Neural cell (in vitro differentiated cells): ENCODE data around the gene TMEM164. TPM values are rescaled to one million over a fixed set of nuclear protein-coding genes. Genes with fewer than 3 reads are reported as not detected.

Experiments
- H2AFZ ChIP-seq: fragments of 200-600, 300-800 bp; sonication (generic), shearing (Covaris generic); 2 replicates; pipeline ENCODE4 v1.6.0; 2014; ENCODE audit warnings: low read depth, mild to moderate bottlenecking, antibody characterized with exemption, low read length, moderate library complexity
- H3F3A ChIP-seq: fragments of 200-600 bp; shearing (Covaris generic); 2 replicates; pipeline ENCODE4 v1.6.1; 2016; ENCODE audit warnings: mild to moderate bottlenecking, moderate library complexity, mixed read lengths, antibody characterized with exemption, low read length; ENCODE audit not compliant: insufficient read depth, poor library complexity, severe bottlenecking
- H3K27ac ChIP-seq: fragments of 200-600, 300-800 bp; sonication (generic), shearing (Covaris generic); 2 replicates; pipeline ENCODE4 v1.5.1; 2014; ENCODE audit warnings: mild to moderate bottlenecking, low read length, moderate library complexity
- H3K27me3 ChIP-seq: fragments of 300-800, 200-600 bp; sonication (generic), shearing (Covaris generic); 2 replicates; pipeline ENCODE4 v1.6.0; 2014; ENCODE audit warnings: mild to moderate bottlenecking, low read depth, low read length, moderate library complexity; ENCODE audit not compliant: insufficient read depth
- H3K36me3 ChIP-seq: fragments of 300-800, 200-600 bp; sonication (generic), shearing (Covaris generic); 2 replicates; pipeline ENCODE4 v1.5.1; 2014; ENCODE audit warnings: mild to moderate bottlenecking, antibody characterized with exemption, low read length, moderate library complexity; ENCODE audit not compliant: insufficient read depth
- H3K4me2 ChIP-seq: fragments of 300-800, 200-600 bp; sonication (generic), shearing (Covaris generic); 2 replicates; pipeline ENCODE4 v1.6.0; 2014; ENCODE audit warnings: mild to moderate bottlenecking, low read length
- H3K4me3 ChIP-seq: fragments of 300-800, 200-600 bp; sonication (generic), shearing (Covaris generic); 2 replicates; pipeline ENCODE4 v1.5.1; 2014; ENCODE audit warnings: mild to moderate bottlenecking, low read length, moderate library complexity
- H3K79me2 ChIP-seq: fragments of 200-600 bp; shearing (Covaris generic); replicated peaks from 2 replicates; pipeline ENCODE4 v1.6.0; 2014; ENCODE audit warnings: mild to moderate bottlenecking, low read length, moderate library complexity; ENCODE audit not compliant: insufficient read depth
- H3K9ac ChIP-seq: fragments of 300-800, 200-600 bp; sonication (generic), shearing (Covaris generic); 2 replicates; pipeline ENCODE4 v1.6.1; 2016; ENCODE audit warnings: mild to moderate bottlenecking, low read length, mixed read lengths
- H3K9me2 ChIP-seq: fragments of 200-600 bp; shearing (Covaris generic); 2 replicates; pipeline ENCODE4 v1.6.1; 2016; ENCODE audit warnings: mild to moderate bottlenecking, low read length, mixed read lengths; ENCODE audit not compliant: insufficient read depth
- H3K9me3 ChIP-seq: fragments of 200-600, 300-800 bp; sonication (generic), shearing (Covaris generic); 2 replicates; pipeline ENCODE4 v1.6.1; 2016; ENCODE audit warnings: mild to moderate bottlenecking, mixed run types, low read length, moderate library complexity, mixed read lengths
- H4K20me1 ChIP-seq: fragments of 200-600 bp; shearing (Covaris generic); 2 replicates; pipeline ENCODE4 v1.6.1; 2016; ENCODE audit warnings: mild to moderate bottlenecking, mixed run types; ENCODE audit not compliant: insufficient read depth
- EP300 ChIP-seq: fragments of 450-650 bp; conservative IDR thresholded peaks from 2 replicates; pipeline ENCODE4 v1.6.1; 2014; ENCODE audit warnings: antibody characterized with exemption, mild to moderate bottlenecking, moderate library complexity; ENCODE audit not compliant: poor library complexity, severe bottlenecking
- EZH2 ChIP-seq: fragments of 200-600, 300-800 bp; shearing (Covaris generic), sonication (generic); IDR thresholded peaks from 2 replicates; pipeline ENCODE4 v1.6.1; 2014; ENCODE audit warnings: antibody characterized with exemption, low read length, borderline replicate concordance, mild to moderate bottlenecking; ENCODE audit not compliant: insufficient read depth, poor library complexity, severe bottlenecking
- MXI1 ChIP-seq: fragments of 450-650 bp; conservative IDR thresholded peaks from 2 replicates; pipeline ENCODE4 v1.6.1; 2014; ENCODE audit warnings: antibody characterized with exemption, mild to moderate bottlenecking; ENCODE audit not compliant: poor library complexity, severe bottlenecking
- POLR2AphosphoS5 ChIP-seq: IDR thresholded peaks from 2 replicates; pipeline ENCODE4 v1.6.1; 2012
- RAD21 ChIP-seq: fragments of 450-650 bp; conservative IDR thresholded peaks from 2 replicates; pipeline ENCODE4 v1.6.1; 2014; ENCODE audit warnings: antibody characterized with exemption, mild to moderate bottlenecking, moderate library complexity
- SMC3 ChIP-seq: fragments of 450-650 bp; conservative IDR thresholded peaks from 2 replicates; pipeline ENCODE4 v1.6.1; 2014; ENCODE audit warnings: antibody characterized with exemption, mild to moderate bottlenecking, moderate library complexity; ENCODE audit not compliant: poor library complexity
- TAF1 ChIP-seq: IDR thresholded peaks from 2 replicates; pipeline ENCODE4 v1.6.1; 2012; ENCODE audit warnings: low read depth
- polyA plus RNA-seq: library from polyadenylated mRNA; depleted of rRNA; stranded (reverse); fragments of >200 nt; gene quantifications from 2 replicates; pipeline ENCODE4 v1.2.3, GENCODE V29; 2014
- TF ChIP-seq, protein P1 (sequence below): fragments of 450-650 bp; IDR thresholded peaks from 2 replicates; pipeline ENCODE4 v1.5.1; 2014; ENCODE audit warnings: antibody characterized with exemption, mild to moderate bottlenecking, moderate library complexity; ENCODE audit not compliant: poor library complexity, severe bottlenecking
- TF ChIP-seq, protein P2 (sequence below): IDR thresholded peaks from 2 replicates; pipeline ENCODE4 v1.6.1; 2012; ENCODE audit warnings: borderline replicate concordance

TMEM164 gene
- polyA plus RNA-seq, 1 donor from 2014 or later, result 52.8 TPM

DNA sequence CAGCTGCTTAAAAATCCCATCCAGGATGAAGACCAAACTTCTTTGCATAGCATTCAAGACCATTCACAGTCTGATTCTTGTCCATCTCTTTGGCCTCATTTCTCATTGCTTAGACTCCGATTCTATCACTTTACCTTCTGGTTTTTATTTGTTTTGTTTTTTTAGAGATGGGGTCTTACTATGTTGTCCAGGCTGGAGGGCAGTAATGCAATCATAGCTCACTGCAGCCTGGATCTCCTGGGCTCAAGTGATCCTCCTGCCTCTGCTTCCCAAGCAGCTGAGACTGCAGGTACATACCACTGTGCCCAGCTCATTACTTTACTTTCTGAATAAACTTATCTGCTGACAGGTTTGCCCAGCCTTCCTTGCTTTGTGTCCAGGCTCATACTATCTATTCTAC lies 152.8 kb downstream of the TMEM164 start:
- no peak for TF ChIP-seq MXI1
- no peak for TF ChIP-seq TAF1
- Histone ChIP-seq H3K36me3 (no peaks in the 10 kb centered on the region), H3K9me3 (no peaks in the 10 kb centered on the region), H3K27me3 (no peaks in the 10 kb centered on the region), H3K4me3 (no peak overlapping the region), H4K20me1 (no peaks in the 10 kb centered on the region), H3K4me2 (no peak overlapping the region), H2AFZ (no peak overlapping the region), H3K27ac (no peak overlapping the region), H3K9me2 (no peaks in the 10 kb centered on the region), H3F3A (no peaks in the 10 kb centered on the region), H3K79me2 (no peaks in the 10 kb centered on the region), H3K9ac (no peak overlapping the region)

DNA sequence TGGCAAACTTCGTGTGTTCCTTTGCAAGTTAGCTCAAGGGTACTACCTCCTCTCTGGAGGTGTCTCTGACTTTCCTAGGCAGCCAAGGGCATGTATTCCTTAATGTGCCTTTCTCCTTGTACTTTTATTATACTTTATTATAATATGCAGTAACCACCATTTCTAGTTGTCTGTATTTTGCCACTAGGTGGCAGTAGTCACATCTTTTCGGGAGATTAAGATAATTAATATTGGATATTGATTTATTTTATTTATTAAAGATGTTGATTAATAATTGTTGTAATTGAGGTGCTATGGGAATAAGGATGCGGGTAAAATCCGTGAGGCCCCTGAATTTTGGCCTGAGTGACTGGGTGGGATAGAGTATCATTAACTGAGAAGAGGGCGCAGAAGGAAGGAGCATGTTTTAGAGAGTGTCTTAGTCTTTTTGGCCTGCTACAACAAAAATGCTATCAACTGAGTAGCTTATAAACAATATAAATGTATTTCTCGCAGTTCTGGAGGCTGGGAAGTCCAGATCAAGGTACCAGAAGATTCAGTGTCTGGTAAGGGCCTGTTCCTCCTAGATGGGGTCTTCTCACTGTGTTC lies 153.3 kb downstream of the TMEM164 start:
- Histone ChIP-seq H3K27me3 (no peaks in the 10 kb centered on the region), H3F3A (no peaks in the 10 kb centered on the region), H3K4me2 (no peak overlapping the region), H3K9me2 (no peaks in the 10 kb centered on the region), H2AFZ (no peak overlapping the region), H3K4me3 (no peak overlapping the region), H3K36me3 (no peaks in the 10 kb centered on the region), H3K79me2 (no peaks in the 10 kb centered on the region), H4K20me1 (no peaks in the 10 kb centered on the region), H3K9ac (no peak overlapping the region), H3K9me3 (no peaks in the 10 kb centered on the region), H3K27ac (no peak overlapping the region)
- TF ChIP-seq POLR2AphosphoS5, result no peak
- TF ChIP-seq EP300, result no peak
- TF ChIP-seq MXI1, result no peak
- TF ChIP-seq TAF1, result no peak
- TF ChIP-seq EZH2, result no peak
- TF ChIP-seq RAD21, result no peak
- TF ChIP-seq, protein P1, sequence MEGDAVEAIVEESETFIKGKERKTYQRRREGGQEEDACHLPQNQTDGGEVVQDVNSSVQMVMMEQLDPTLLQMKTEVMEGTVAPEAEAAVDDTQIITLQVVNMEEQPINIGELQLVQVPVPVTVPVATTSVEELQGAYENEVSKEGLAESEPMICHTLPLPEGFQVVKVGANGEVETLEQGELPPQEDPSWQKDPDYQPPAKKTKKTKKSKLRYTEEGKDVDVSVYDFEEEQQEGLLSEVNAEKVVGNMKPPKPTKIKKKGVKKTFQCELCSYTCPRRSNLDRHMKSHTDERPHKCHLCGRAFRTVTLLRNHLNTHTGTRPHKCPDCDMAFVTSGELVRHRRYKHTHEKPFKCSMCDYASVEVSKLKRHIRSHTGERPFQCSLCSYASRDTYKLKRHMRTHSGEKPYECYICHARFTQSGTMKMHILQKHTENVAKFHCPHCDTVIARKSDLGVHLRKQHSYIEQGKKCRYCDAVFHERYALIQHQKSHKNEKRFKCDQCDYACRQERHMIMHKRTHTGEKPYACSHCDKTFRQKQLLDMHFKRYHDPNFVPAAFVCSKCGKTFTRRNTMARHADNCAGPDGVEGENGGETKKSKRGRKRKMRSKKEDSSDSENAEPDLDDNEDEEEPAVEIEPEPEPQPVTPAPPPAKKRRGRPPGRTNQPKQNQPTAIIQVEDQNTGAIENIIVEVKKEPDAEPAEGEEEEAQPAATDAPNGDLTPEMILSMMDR, result no peak
- no peak for TF ChIP-seq SMC3
- TF ChIP-seq, protein P2, sequence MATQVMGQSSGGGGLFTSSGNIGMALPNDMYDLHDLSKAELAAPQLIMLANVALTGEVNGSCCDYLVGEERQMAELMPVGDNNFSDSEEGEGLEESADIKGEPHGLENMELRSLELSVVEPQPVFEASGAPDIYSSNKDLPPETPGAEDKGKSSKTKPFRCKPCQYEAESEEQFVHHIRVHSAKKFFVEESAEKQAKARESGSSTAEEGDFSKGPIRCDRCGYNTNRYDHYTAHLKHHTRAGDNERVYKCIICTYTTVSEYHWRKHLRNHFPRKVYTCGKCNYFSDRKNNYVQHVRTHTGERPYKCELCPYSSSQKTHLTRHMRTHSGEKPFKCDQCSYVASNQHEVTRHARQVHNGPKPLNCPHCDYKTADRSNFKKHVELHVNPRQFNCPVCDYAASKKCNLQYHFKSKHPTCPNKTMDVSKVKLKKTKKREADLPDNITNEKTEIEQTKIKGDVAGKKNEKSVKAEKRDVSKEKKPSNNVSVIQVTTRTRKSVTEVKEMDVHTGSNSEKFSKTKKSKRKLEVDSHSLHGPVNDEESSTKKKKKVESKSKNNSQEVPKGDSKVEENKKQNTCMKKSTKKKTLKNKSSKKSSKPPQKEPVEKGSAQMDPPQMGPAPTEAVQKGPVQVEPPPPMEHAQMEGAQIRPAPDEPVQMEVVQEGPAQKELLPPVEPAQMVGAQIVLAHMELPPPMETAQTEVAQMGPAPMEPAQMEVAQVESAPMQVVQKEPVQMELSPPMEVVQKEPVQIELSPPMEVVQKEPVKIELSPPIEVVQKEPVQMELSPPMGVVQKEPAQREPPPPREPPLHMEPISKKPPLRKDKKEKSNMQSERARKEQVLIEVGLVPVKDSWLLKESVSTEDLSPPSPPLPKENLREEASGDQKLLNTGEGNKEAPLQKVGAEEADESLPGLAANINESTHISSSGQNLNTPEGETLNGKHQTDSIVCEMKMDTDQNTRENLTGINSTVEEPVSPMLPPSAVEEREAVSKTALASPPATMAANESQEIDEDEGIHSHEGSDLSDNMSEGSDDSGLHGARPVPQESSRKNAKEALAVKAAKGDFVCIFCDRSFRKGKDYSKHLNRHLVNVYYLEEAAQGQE, result no peak
